GM21447 (cell line): Measurements from ENCODE around the gene SNTA1.
"Not testable (repeated sequence)": the region's sequence is repeated elsewhere in the genome, so short reads cannot be mapped to it uniquely, and the experiment has no call there.

Experiments used
- ATAC-seq: cut with Tn5 transposase; IDR thresholded peaks from one replicate; pipeline ENCODE4 v1.9.1; 2021; ENCODE audit not compliant: unreplicated experiment

The SNTA1 gene

DNA sequence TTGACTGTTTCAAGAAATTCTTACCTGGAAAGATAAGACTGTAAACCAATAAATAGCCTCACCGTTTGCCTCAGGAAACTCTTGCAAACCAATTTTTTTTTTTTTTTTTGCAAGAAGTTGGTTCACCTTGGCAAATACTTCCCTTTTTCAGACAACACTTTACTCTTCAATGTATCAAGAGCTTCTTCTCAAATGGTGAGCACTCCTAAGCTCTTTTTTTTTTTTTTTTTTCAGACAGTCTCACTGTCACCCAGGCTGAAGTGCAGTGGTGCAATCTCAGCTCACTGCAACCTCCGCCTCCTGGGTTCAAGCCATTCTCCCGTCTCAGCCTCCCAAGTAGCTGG is 22.7 kb upstream of the SNTA1 start:
- ATAC-seq: no peak

DNA sequence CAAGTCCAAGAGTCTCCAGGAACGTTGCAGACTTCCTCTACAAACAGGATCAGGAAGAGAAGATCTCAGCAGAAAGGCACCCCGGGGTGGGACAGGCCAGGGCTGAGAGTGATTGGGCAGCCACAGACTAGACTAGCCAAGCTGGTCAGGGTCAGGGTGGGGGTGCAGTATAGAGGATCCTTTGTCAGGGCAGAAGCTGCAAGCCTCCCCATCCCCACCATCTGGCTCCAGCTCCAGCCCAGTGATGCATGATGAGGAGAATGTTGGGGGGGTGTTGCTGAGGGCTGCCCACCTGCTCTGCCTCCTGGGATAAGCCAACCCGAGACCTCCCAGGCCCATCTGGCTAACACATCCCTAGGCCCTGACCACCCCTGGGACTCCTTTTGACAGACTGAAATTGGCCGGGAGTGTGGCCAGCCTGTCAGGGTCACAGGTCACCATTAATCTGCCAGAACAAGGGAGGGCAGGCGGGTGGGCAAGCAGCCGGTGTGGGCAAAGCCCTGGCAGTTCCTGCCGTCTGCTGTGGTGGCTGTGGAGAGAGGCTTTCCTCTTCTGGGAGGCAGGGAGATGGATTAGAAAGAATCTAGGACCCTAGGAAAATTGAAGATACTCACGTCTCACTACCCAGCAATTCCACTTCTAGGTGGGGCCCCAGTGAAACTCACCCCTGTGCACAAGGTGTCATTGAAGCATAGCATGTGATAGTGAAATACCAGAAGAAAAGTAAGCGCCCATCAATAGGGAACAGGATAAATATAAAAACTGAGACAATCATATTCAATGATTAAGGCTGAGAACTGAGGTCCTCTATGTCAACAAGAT is 22.1 kb upstream of the SNTA1 start:
- ATAC-seq: no peak

GRCh38 chr20:33464759-33465158 is 21.2 kb upstream of the SNTA1 start:
- not testable (repeated sequence) for ATAC-seq

GRCh38 chr20:33463332-33464101 is 20.0 kb upstream of the SNTA1 start:
- no peak for ATAC-seq

GRCh38 chr20:33460711-33461110 is 17.1 kb upstream of the SNTA1 start:
- no peak for ATAC-seq

DNA sequence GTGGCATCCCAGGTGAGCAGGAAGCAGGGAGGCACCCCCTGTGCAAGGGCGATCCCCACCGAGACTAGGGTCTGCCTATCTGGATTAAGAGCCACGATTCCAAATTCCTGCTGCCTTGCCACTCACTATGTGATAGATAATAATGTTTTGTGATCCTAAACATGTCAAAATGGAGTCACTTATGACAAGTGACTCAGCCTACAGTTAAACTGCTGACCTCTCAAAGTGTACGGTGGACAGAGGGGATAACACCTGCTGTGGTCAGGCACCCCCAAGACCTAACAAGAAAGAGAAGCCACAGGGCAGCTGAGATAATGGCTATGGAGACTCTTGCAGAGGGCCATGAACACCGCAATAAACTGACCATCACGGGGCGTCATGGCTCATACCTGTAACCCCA is 16.0 kb upstream of the SNTA1 start:
- no peak for ATAC-seq

- not testable (repeated sequence) for ATAC-seq
Observed at GRCh38 chr20:33456916-33457642, 13.5 kb upstream of the SNTA1 start.

DNA sequence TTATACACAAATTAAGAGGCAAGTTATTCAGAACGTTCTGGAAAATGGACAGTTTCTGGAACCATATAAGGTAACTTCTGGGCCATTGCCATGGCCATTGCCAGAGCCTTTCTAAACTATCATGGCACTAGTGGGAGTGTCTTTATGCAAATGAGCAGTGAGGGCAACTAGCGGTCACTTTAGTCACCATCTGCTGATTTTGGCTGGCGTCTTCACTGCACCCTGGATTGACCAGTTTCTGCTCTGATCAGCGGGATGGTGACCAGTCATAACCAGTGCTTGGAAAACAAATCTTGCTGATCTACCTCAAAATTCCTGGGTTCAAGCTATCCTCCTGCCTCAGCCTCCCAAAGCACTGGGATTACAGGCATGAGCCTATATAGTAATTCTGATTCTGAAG is 7.3 kb upstream of the SNTA1 start:
- no peak for ATAC-seq

DNA sequence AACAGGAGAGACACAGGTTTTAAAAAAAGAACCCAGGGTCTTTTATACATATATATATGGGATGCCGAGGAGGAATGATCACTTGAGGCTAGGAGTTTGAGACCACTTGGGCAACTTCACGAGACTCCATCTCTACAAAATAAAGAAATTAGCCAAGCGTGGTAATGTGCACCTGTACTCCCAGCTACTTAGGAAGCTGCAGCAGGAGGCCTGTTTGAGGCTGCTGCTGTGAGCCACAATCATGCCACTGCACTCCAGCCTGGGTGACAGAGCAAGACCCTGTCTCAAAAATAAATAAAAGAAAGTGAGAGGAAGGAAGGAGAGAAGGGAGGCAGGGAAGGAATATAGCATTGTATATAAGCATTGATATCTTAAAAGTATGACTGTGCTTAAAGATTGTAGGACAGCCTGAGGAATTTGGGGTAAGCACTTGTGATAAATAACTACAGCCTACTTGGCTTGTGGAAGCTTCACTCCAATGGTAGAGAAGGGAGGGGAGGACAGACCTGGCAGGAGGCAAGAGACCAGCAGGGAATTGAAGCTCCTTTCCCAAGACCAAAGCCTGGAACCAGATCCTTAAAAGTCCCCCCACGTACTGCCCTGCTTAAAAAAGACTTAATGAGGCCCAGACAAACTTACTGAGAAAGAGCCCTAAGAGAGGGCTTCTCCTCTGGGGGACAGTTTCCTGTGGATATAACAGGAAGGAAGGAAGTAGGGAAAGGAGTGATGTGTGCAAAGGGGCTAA is 2.5 kb upstream of the SNTA1 start:
- ATAC-seq: no peak

DNA sequence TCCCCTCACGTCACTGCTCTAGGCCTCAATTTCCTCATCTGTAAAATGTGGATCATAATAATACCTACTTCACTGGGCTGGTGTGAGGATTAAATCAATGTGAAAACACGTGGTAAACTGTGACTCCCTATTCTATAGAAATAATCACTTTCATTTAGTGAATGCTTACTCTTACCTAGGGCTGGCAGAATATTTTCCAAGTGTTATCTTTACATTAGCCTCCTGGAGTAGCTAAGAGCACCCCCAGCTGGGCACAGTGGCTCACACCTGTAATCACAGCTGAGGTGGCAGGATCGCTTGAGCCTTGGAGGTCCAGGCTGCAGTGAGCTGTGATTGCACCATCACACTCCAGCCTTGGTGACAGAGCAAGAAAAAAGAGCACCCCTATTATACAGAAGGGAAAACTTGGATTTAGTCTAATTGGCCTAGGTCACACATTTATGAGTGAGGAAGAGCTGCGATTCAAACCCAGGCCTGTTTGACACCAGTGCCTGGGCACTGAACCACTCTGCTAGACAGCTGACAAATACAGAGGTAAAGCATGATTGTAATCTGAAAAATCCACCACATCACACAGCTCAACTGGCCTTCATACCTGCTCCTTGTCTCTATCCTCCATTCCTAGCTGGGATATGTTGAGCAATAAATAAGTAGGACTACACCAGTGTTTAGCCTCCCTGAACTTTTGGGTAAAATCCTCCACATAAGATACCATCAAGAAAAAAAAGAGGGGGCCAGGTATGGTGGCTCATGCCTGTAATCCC is 1.4 kb upstream of the SNTA1 start:
- ATAC-seq: no peak

GRCh38 chr20:33443006-33443511 is 504 bp downstream of the SNTA1 start:
- ATAC-seq: peak; percentile 6

DNA sequence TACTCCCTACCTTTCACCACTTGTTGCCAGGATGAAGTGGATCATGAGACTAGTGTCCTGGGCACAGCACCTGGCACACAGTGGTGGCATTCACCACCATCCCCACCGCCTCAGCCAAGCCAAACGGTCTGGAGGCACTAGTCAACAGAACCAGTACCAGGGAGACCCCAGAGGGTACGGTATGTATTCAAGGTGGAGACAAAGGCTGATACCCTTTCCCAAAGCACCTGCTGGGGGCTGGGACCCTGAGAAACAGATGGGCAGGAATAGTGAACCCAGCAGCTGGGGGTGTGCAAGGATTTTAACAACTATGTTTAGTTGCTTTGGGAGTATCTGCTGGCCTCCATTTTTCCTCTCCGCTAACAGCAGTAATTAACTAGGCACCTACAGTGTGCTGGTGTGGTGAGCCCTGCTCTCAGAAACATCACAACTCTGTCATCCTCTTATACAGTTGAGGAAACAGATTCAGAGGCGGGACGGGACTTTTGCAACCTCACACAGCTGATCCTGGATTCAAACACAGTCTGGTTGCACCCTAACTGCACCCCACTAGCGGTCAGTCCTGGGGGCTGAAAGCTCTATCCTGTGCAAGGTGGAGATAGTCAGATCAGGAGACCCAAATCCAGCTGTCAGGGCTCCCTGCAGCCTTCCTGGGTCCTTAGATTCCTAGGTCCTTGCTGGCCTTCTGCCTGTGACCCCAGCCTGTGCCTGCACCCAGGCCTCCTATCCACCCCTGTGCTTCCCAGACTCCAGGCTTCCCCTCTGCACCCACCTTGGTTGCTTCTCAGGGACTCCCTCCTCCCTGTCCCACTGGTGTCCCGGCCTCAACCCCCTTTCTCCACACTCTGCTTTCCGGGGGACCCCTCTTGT is 1.2 kb downstream of the SNTA1 start:
- no peak for ATAC-seq

GRCh38 chr20:33441142-33441955 is 2.2 kb downstream of the SNTA1 start:
- no peak for ATAC-seq

DNA sequence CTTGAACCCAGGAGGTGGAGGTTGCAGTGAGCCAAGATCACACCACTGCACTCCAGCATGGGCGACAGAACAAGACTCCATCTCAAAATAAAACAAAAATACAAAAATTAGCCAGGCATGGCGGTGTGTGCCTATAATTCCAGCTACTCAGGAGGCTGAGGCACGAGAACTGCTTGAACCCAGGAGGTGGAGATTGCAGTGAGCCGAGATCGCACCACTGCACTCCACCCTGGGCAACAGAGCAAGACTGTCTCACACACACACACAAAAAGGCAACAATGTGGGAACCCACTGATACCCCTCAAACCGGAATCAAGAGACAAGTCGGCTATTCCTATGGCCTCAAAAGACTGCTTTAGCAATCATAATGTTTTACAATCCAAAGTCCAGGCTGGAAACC is 3.0 kb downstream of the SNTA1 start:
- ATAC-seq: not testable (repeated sequence)

DNA sequence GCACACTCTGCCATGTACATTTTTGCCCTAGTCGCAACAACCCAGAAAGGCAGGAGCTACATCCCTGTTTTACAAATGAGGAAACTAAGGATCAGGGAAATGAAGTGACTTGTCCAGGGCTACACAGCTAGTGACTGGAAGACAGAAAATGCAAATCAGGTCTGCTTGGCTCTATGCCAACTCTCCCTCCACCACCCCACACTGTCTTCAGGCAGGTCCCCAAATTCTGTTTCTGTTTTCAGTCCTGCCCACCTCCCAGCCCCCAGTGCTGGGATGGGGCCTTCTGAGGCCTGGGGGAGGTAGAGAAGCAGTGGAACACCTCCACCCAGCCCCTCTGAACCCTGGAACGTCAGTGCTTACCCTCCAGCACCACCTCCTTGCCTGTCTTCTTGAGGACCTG is 5.1 kb downstream of the SNTA1 start:
- ATAC-seq: no peak

DNA sequence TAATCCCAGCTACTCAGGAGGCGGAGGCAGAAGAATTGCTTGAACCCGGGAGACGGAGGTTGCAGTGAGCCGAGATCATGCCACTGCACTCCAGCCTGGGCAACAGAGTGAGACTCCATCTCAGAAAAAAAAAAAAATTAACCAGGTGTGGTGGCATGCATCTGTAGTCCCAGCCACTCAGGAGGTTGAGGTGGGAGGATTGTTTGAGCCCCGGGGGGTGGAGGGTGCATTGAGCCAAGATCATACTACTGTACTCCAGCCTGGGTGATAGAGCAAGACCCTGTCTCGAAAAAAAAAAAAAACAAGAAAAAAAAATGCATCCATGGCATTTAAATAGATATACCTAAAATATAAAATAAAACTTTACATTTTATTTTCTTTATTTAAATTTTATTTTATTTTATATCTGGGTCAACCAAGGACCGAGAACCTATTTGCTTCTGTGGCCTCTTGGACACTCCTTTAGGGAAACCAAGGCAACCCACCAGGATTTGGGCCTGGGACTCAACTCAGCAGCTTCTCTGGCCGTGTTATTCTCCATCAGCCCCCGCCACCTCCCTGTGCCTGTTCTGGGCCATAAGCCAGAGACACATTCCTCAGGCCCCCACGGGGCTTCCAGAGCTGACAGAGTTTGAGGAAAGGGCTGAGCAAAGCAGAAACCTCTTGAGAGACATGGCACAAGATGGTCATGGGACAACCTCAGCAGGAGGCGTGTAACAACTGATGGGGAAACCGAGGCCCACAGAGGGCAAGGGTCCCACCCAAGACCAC is 6.2 kb downstream of the SNTA1 start:
- no peak for ATAC-seq

DNA sequence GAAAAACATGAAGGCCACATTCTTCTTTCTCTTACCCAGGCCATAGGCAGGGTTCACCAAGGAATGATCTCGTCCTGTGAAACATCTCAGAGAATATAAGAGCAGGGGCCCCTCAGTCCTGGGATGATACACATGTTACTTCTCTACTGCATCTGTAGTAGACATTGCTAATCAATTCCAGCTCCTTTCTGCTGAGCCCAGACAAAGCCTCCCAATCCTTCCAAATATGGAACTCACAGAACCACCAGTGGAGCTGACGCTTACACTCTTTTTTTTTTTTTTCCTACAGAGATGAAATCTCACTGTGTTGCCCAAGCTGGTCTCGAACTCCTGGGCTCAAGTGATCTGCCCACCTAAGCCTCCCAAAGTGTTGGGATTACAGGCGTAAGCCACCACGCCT is 9.1 kb downstream of the SNTA1 start:
- ATAC-seq: no peak
